Measurements from ENCODE around the gene ZNF354C. TPM values are rescaled to one million over a fixed set of nuclear protein-coding genes. Genes with fewer than 3 reads are reported as not detected.

ZNF354C gene
- total and polyA plus RNA-seq, 10 of the 15 experiments (the other 5 are each of a cell fraction or from before 2014, with no cell fraction given), result 0.01 to 0.03 (median 0.02) TPM; not detected in 7

DNA sequence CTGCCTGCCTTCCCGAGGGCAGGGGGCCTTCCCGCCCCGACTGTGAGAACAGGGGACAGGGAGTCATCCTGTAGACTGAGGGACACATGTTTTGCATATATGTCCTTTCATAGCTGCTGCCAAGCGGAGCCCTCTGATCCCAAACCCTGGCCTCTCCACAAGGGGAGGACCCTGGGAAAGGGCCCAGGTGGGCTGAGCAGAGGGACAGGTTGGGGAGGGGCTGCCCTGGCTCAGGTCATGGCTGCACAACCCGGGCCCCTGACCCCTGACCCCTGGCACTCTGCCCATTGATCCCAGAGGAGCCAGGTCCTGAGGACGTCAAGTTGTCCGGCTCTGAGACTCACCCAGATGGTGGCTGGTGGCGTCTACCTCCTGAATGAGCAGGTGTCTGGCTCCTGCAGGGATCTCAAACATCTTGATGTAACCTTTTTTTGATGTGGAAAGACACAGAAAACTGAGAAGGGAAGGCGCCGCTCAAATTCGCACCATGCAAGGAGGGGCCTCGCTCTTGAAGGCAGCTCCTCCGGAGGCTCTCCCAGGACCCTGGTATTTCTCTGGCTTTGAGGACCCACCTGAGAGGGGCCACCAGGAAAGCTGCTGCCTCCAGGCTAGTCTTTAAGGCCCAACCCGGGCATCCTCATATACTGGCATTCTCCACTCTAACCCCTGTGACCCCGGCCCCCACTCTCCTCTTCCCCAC, 71.9 kb downstream of the ZNF354C start:
- FAIRE-seq (no peak), DNase-seq (ENCODE audit: low read depth, low spot score) (no peak), ATAC-seq (no peak)
- no peak overlapping the region for H3K4me2 ChIP-seq (ENCODE audit: control insufficient read depth, insufficient read depth)
- ChIA-PET CTCF (no interaction called here), POLR2A (no interaction called here), SMC1A (ENCODE audit: uncharacterized antibody, unreplicated experiment) (no interaction called here), RAD21 (ENCODE audit: unreplicated experiment) (no interaction called here)
- H3K27me3 ChIP-seq (replicated peaks in 1 of 2; ENCODE audit: control insufficient read depth in 2 of 2, insufficient read depth in 2 of 2, low read length in 1 of 2), result no peaks in the 10 kb centered on the region
- peaks cover 1% of the 10 kb centered on the region; the same call in 1 of the 3 replicates for H3K9me3 ChIP-seq (replicated peaks; ENCODE audit: control insufficient read depth, insufficient read depth, low read length)
- no peaks in the 10 kb centered on the region for H3K4me1 ChIP-seq (ENCODE audit: control insufficient read depth, insufficient read depth, low read length)
- no peaks in the 10 kb centered on the region for H3K79me2 ChIP-seq (ENCODE audit: control insufficient read depth, insufficient read depth, low read length)
- WGBS (ENCODE audit: insufficient coverage, insufficient replicate concordance, low lambda C conversion rate, missing lambda C conversion rate), result 53% methylated on average over 13 of the region's 15 CpGs
- no peak overlapping the region for H3K27ac ChIP-seq (ENCODE audit: control insufficient read depth, insufficient read depth)
- no peaks in the 10 kb centered on the region for H3K36me3 ChIP-seq (ENCODE audit: control insufficient read depth in 2 of 2, insufficient read depth in 2 of 2, low read length in 1 of 2)
- no peak overlapping the region for H3K9ac ChIP-seq (ENCODE audit: control insufficient read depth, insufficient read depth, low read length)
- TF ChIP-seq KLF5 (IDR thresholded peaks at IDR 0.05; ENCODE audit: partially characterized antibody) (no peak), RFX5 (IDR thresholded peaks at IDR 0.05; ENCODE audit: low read depth, low read length) (no peak), ZSCAN29 (IDR thresholded peaks at IDR 0.05) (no peak), RUNX3 (IDR thresholded peaks at IDR 0.05; ENCODE audit: low read length) (no peak), MTA2 (IDR thresholded peaks at IDR 0.05; ENCODE audit: low read depth) (no peak), TAF1 (IDR thresholded peaks at IDR 0.05; ENCODE audit: borderline replicate concordance, low read depth, low read length) (no peak), SUZ12 (IDR thresholded peaks at IDR 0.05; ENCODE audit: unreplicated experiment) (no peak), NRF1 (conservative IDR thresholded peaks at IDR 0.05; ENCODE audit: low read depth, low read length) (no peak), NR2F1 (conservative IDR thresholded peaks at IDR 0.05) (no peak), BHLHE40 (IDR thresholded peaks at IDR 0.05; ENCODE audit: borderline replicate concordance in 1 of 2, low read depth in 2 of 2, low read length in 1 of 2) (no peak), MYC (IDR thresholded peaks at IDR 0.05; ENCODE audit: insufficient read depth, insufficient read length, insufficient replicate concordance, low read length, severe bottlenecking) (no peak), ZNF274 (IDR thresholded peaks at IDR 0.05; ENCODE audit: insufficient read depth, insufficient read length) (no peak), KAT2A (conservative IDR thresholded peaks at IDR 0.05; ENCODE audit: control insufficient read depth, low read depth, low read length) (no peak), GATAD2B (conservative IDR thresholded peaks at IDR 0.05; ENCODE audit: low read depth) (no peak), MEF2B (IDR thresholded peaks at IDR 0.05; ENCODE audit: partially characterized antibody, poor library complexity, severe bottlenecking) (no peak)
- TF ChIP-seq, protein P1, sequence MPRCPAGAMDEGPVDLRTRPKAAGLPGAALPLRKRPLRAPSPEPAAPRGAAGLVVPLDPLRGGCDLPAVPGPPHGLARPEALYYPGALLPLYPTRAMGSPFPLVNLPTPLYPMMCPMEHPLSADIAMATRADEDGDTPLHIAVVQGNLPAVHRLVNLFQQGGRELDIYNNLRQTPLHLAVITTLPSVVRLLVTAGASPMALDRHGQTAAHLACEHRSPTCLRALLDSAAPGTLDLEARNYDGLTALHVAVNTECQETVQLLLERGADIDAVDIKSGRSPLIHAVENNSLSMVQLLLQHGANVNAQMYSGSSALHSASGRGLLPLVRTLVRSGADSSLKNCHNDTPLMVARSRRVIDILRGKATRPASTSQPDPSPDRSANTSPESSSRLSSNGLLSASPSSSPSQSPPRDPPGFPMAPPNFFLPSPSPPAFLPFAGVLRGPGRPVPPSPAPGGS (IDR thresholded peaks at IDR 0.05; ENCODE audit: borderline replicate concordance, insufficient read depth, low read depth, low read length, poor library complexity, severe bottlenecking), result no peak
- TF ChIP-seq, protein P2, sequence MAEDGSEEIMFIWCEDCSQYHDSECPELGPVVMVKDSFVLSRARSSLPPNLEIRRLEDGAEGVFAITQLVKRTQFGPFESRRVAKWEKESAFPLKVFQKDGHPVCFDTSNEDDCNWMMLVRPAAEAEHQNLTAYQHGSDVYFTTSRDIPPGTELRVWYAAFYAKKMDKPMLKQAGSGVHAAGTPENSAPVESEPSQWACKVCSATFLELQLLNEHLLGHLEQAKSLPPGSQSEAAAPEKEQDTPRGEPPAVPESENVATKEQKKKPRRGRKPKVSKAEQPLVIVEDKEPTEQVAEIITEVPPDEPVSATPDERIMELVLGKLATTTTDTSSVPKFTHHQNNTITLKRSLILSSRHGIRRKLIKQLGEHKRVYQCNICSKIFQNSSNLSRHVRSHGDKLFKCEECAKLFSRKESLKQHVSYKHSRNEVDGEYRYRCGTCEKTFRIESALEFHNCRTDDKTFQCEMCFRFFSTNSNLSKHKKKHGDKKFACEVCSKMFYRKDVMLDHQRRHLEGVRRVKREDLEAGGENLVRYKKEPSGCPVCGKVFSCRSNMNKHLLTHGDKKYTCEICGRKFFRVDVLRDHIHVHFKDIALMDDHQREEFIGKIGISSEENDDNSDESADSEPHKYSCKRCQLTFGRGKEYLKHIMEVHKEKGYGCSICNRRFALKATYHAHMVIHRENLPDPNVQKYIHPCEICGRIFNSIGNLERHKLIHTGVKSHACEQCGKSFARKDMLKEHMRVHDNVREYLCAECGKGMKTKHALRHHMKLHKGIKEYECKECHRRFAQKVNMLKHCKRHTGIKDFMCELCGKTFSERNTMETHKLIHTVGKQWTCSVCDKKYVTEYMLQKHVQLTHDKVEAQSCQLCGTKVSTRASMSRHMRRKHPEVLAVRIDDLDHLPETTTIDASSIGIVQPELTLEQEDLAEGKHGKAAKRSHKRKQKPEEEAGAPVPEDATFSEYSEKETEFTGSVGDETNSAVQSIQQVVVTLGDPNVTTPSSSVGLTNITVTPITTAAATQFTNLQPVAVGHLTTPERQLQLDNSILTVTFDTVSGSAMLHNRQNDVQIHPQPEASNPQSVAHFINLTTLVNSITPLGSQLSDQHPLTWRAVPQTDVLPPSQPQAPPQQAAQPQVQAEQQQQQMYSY (CRISPR knock-in tag; IDR thresholded peaks at IDR 0.05), result no peak
- BruUV-seq (replicated peaks), result no TSS peak
- no peak overlapping the region for H3K4me3 ChIP-seq
- in situ Hi-C loops (cut with MboI) (no loop called here), intact Hi-C loops (cut with micrococcal nuclease; ENCODE audit: unreplicated experiment) (no loop called here)
- H4K20me1 ChIP-seq (ENCODE audit: control insufficient read depth, insufficient read depth), result no peaks in the 10 kb centered on the region
- H2AFZ ChIP-seq (ENCODE audit: control insufficient read depth, low read depth, low read length), result no peak overlapping the region
